ENCODE data around the gene GNAI3.

GRCh38 chr1:109531826-109532364 lies 16.5 kb upstream of the GNAI3 start:
- TF ChIP-seq YY1 (tag by site-specific recombination; IDR thresholded peaks at IDR 0.05) (no peak), CTCF (tag by site-specific recombination; IDR thresholded peaks at IDR 0.05) (no peak), ZNF747 (tag by site-specific recombination; IDR thresholded peaks at IDR 0.05) (no peak), ZNF121 (tag by site-specific recombination; IDR thresholded peaks at IDR 0.05) (no peak), PRDM4 (tag by site-specific recombination; IDR thresholded peaks at IDR 0.05) (no peak)
